Smooth muscle cell of the brain vasculature (primary cell): ENCODE measurements around the gene TGFA.

ENCODE experiments used
- DNase-seq: peaks from one replicate; pipeline ENCODE4 v3.0.0-alpha.2; 2012; ENCODE audit warnings: low read depth, low spot score

TGFA gene

GRCh38 chr2:70552501-70553333 is 909 bp downstream of the TGFA start:
- no peak for DNase-seq

- no peak for DNase-seq
Observed at GRCh38 chr2:70551167-70551566, 2.5 kb downstream of the TGFA start.

GRCh38 chr2:70549962-70550361 is 3.7 kb downstream of the TGFA start:
- DNase-seq = no peak

- DNase-seq = no peak
Observed at GRCh38 chr2:70549064-70549710, 4.4 kb downstream of the TGFA start.

GRCh38 chr2:70548233-70548632 is 5.4 kb downstream of the TGFA start:
- no peak for DNase-seq

GRCh38 chr2:70546885-70547284 is 6.7 kb downstream of the TGFA start:
- no peak for DNase-seq

- DNase-seq = no peak
Observed at GRCh38 chr2:70546376-70546775, 7.2 kb downstream of the TGFA start.

GRCh38 chr2:70541481-70542020 is 12.1 kb downstream of the TGFA start:
- DNase-seq = no peak

- no peak for DNase-seq
Observed at GRCh38 chr2:70537840-70538239, 15.8 kb downstream of the TGFA start.

GRCh38 chr2:70536517-70537055 is 17.0 kb downstream of the TGFA start:
- no peak for DNase-seq

- no peak for DNase-seq
Observed at GRCh38 chr2:70535573-70535972, 18.1 kb downstream of the TGFA start.

- no peak for DNase-seq
Observed at GRCh38 chr2:70534183-70534836, 19.3 kb downstream of the TGFA start.

GRCh38 chr2:70532244-70532935 is 21.2 kb downstream of the TGFA start:
- no peak for DNase-seq

- no peak for DNase-seq
Observed at GRCh38 chr2:70531419-70532086, 22.1 kb downstream of the TGFA start.

GRCh38 chr2:70529610-70530009 is 24.0 kb downstream of the TGFA start:
- no peak for DNase-seq

GRCh38 chr2:70528929-70529328 is 24.7 kb downstream of the TGFA start:
- no peak for DNase-seq

GRCh38 chr2:70528276-70528675 is 25.4 kb downstream of the TGFA start:
- no peak for DNase-seq

GRCh38 chr2:70527447-70528080 is 26.1 kb downstream of the TGFA start:
- DNase-seq = no peak

GRCh38 chr2:70526126-70526525 is 27.5 kb downstream of the TGFA start:
- DNase-seq = no peak

GRCh38 chr2:70525032-70525431 is 28.6 kb downstream of the TGFA start:
- no peak for DNase-seq
